Panc1 (cell line): ENCODE results near the gene FNDC4. TPM values are rescaled to one million over a fixed set of nuclear protein-coding genes. Genes with fewer than 3 reads are reported as not detected.

Source experiments
- ATAC-seq: fragments of 200-7000 bp; cut with Tn5 transposase; 2 replicates; pipeline ENCODE4 v1.9.1; 2020; ENCODE audit warnings: mild to moderate bottlenecking, moderate library complexity
- BruUV-seq: library from RNA; stranded (reverse); fragments of 400-500 nt; replicated peaks from 2 replicates; lab custom pipeline; 2021; lab: Mats Ljungman, UMichigan
- CTCF ChIA-PET: fragments of 300-600 bp; sonication (Branson Sonifier 250); formaldehyde crosslinking; loops from one replicate; lab custom pipeline; 2022; ENCODE audit warnings: antibody characterized with exemption; lab: Charles Lee
- POLR2A ChIA-PET: fragments of 300-600 bp; sonication (Branson Sonifier 250); formaldehyde crosslinking; loops from one replicate; lab custom pipeline; 2022; ENCODE audit warnings: antibody characterized with exemption; lab: Charles Lee
- DNase-seq: peaks from one replicate; pipeline ENCODE4 v3.0.0-alpha.2; 2010; ENCODE audit warnings: low read depth, low spot score
- H3K27ac ChIP-seq: 2 replicates; pipeline ENCODE4 v1.5.1; 2011; ENCODE audit warnings: mild to moderate bottlenecking, low read length, inconsistent platforms
- H3K27me3 ChIP-seq: fragments of 200-500 bp; sonication (Bioruptor generic); 2 replicates; pipeline ENCODE4 v1.6.0; 2014; ENCODE audit warnings: low read length, inconsistent platforms; ENCODE audit not compliant: control insufficient read depth, insufficient read depth
- H3K36me3 ChIP-seq: fragments of 200-500 bp; sonication (Bioruptor generic); 2 replicates; pipeline ENCODE4 v1.5.1; 2014; ENCODE audit warnings: inconsistent platforms, mild to moderate bottlenecking, low read length, moderate library complexity; ENCODE audit not compliant: control insufficient read depth, insufficient read depth
- H3K4me1 ChIP-seq: 2 replicates; pipeline ENCODE4 v1.5.1; 2011; ENCODE audit warnings: inconsistent platforms, mild to moderate bottlenecking, low read length, moderate library complexity; ENCODE audit not compliant: control insufficient read depth, insufficient read depth
- H3K4me3 ChIP-seq, 2 experiments: 2 replicates each; pipeline ENCODE4 v1.5.1; 2011 to 2012; ENCODE audit warnings: low read depth in 2 of 2, low read length in 2 of 2, mild to moderate bottlenecking in 2 of 2, inconsistent platforms in 1 of 2, moderate library complexity in 1 of 2
- H3K9me3 ChIP-seq: fragments of 200-500 bp; sonication (Bioruptor generic); 2 replicates; pipeline ENCODE4 v1.5.1; 2014; ENCODE audit warnings: low read depth, mild to moderate bottlenecking, inconsistent platforms, low read length, moderate library complexity; ENCODE audit not compliant: control insufficient read depth, insufficient read depth
- POLR2AphosphoS5 ChIP-seq: IDR thresholded peaks from 2 replicates; pipeline ENCODE4 v1.6.1; 2012; ENCODE audit warnings: mild to moderate bottlenecking, low read depth, low read length, moderate library complexity
- SIN3A ChIP-seq: IDR thresholded peaks from 2 replicates; pipeline ENCODE4 v1.6.1; 2012; ENCODE audit warnings: low read depth, mild to moderate bottlenecking, low read length, moderate library complexity, borderline replicate concordance; ENCODE audit not compliant: insufficient read depth
- TCF7L2 ChIP-seq: IDR thresholded peaks from 2 replicates; pipeline ENCODE4 v1.6.1; 2011; ENCODE audit warnings: mild to moderate bottlenecking, low read depth, low read length, inconsistent platforms
- in situ Hi-C: cut with HindIII; loops from 2 replicates; pipeline ENCODE4 v1.10.0; 2016; ENCODE audit warnings: low sequenced_read_pairs, low pct_unique_long_range_greater_than_20kb
- intact Hi-C: fragments of 100-400 bp; cut with micrococcal nuclease; formaldehyde crosslinking; loops from one replicate; pipeline ENCODE4 v1.10.0; 2022; ENCODE audit not compliant: unreplicated experiment
- total RNA-seq: library from RNA; stranded (reverse); gene quantifications from one replicate; pipeline ENCODE4 v1.2.1, GENCODE V29; 2021; ENCODE audit not compliant: unreplicated experiment
- TF ChIP-seq, protein P1 (sequence below): fragments of 450-650 bp; IDR thresholded peaks from 2 replicates; pipeline ENCODE4 v1.5.1; 2017; ENCODE audit warnings: mild to moderate bottlenecking
- TF ChIP-seq, protein P2 (sequence below), 2 experiments: IDR thresholded peaks; 2 replicates each; pipeline ENCODE4 v1.6.1; 2011 to 2012; ENCODE audit warnings: low read depth in 2 of 2, control low read depth in 1 of 2, low read length in 1 of 2, mild to moderate bottlenecking in 1 of 2, moderate library complexity in 1 of 2; ENCODE audit not compliant: insufficient read depth in 1 of 2

FNDC4 gene
- total RNA-seq, 1 experiment from 2014 or later: 1.3 TPM

DNA sequence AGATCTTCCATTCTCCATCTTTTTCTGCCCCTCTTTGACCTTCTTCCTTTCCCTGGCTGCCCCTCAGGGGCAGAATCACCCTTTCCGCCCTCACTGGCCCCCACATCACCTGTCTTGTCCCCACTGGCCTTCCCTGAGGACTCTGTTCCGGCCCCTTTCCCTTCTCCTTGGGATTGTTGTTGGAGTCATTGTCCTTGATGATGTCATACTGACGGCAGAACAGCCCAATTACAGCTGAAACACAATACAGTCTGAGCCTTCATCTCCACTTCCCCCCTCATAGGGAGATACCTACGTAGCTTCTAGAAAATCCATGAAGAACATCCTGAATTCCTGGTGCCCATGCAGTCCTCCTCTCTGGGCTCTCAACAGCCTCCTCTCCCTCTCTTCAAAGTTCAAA lies 2.4 kb downstream of the FNDC4 start:
- intact Hi-C loops (no loop called here), in situ Hi-C loops (no loop called here)
- no TSS peak for BruUV-seq

DNA sequence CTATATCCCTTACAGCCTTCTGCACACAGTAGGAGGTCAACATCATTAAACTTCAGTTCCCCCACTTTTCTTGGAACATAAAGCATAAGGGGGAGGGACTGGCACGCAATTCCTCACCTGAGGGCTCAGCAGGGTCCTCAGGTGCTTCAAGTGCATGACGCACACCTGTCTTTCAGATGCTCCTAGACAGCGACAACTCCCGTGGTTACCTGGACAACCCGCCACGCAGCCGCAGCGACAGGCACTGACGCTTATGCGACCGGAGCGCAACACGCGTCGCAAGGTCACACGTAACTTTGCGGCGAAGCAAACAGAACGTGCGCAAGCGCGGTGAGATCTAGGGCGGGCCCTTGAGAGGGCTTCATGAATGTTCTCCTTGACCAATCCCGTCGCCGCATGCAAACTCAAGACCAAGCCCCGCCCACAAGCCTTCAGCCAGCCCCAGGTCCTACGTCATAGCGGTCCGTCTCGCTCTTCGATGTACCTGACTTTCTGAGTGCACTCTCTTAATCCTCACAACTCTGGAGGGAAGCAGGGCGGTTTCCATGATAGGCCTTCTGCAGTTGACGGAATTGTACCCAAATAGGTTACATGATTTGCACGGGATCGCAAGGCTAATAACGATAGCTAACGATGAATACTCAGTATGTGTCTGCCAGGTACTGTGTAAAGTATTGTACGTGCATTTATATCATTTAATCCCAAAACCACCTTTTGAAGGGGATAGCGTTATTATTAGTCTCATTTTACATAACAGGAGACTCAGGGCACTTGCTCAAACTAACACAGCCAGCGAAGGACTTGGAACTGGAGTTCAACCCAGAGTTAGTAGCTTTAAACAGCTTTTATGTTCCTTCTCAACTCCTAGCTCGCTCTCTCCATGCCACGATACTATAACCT lies 5.3 kb downstream of the FNDC4 start, which contains the start of gene IFT172:
IFT172 (minus strand) TSS at position 246 of the 900 bp plus-strand sequence; CDS start at position 156, 90 bp downstream.
- intact Hi-C loops: no loop called here
- TF ChIP-seq POLR2AphosphoS5 (peak; percentile 42; the same call in 1 of the 2 replicates), SIN3A (peak; percentile 95), TCF7L2 (peak; percentile 73)
- TF ChIP-seq, protein P1, sequence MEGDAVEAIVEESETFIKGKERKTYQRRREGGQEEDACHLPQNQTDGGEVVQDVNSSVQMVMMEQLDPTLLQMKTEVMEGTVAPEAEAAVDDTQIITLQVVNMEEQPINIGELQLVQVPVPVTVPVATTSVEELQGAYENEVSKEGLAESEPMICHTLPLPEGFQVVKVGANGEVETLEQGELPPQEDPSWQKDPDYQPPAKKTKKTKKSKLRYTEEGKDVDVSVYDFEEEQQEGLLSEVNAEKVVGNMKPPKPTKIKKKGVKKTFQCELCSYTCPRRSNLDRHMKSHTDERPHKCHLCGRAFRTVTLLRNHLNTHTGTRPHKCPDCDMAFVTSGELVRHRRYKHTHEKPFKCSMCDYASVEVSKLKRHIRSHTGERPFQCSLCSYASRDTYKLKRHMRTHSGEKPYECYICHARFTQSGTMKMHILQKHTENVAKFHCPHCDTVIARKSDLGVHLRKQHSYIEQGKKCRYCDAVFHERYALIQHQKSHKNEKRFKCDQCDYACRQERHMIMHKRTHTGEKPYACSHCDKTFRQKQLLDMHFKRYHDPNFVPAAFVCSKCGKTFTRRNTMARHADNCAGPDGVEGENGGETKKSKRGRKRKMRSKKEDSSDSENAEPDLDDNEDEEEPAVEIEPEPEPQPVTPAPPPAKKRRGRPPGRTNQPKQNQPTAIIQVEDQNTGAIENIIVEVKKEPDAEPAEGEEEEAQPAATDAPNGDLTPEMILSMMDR: no peak
- TF ChIP-seq, protein P2, sequence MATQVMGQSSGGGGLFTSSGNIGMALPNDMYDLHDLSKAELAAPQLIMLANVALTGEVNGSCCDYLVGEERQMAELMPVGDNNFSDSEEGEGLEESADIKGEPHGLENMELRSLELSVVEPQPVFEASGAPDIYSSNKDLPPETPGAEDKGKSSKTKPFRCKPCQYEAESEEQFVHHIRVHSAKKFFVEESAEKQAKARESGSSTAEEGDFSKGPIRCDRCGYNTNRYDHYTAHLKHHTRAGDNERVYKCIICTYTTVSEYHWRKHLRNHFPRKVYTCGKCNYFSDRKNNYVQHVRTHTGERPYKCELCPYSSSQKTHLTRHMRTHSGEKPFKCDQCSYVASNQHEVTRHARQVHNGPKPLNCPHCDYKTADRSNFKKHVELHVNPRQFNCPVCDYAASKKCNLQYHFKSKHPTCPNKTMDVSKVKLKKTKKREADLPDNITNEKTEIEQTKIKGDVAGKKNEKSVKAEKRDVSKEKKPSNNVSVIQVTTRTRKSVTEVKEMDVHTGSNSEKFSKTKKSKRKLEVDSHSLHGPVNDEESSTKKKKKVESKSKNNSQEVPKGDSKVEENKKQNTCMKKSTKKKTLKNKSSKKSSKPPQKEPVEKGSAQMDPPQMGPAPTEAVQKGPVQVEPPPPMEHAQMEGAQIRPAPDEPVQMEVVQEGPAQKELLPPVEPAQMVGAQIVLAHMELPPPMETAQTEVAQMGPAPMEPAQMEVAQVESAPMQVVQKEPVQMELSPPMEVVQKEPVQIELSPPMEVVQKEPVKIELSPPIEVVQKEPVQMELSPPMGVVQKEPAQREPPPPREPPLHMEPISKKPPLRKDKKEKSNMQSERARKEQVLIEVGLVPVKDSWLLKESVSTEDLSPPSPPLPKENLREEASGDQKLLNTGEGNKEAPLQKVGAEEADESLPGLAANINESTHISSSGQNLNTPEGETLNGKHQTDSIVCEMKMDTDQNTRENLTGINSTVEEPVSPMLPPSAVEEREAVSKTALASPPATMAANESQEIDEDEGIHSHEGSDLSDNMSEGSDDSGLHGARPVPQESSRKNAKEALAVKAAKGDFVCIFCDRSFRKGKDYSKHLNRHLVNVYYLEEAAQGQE (IDR thresholded peaks at IDR 0.05; ENCODE audit: insufficient read depth in 1 of 2, low read depth in 2 of 2, low read length in 1 of 2): 0 out of 4 replicates have a peak, but pooled peaks of 1 of the 2 experiments have one; percentile 31
- POLR2A ChIA-PET: no interaction called here
- BruUV-seq: no TSS peak
- Histone ChIP-seq H3K4me1 (peaks cover 7% of the 10 kb centered on the region; the same call in 1 of the 2 replicates), H3K9me3 (no peaks in the 10 kb centered on the region), H3K27me3 (no peaks in the 10 kb centered on the region), H3K36me3 (no peaks in the 10 kb centered on the region), H3K27ac (peak within 1 kb of the TSS; percentile 80), H3K4me3 (peak within 1 kb of the TSS; percentile 81 to 99)
- DNase-seq: peak; percentile 99
- CTCF ChIA-PET: interaction anchor here (0.6 kb wide), 1 partner anchor 14 kb away, joined by 3 read pairs; no protein-coding TSS in a partner anchor
- in situ Hi-C loops: no loop called here
- ATAC-seq: peak; percentile 96

More for the DNA sequence above, 2.4 kb downstream of the FNDC4 start:
- H3K4me1 ChIP-seq: peaks cover 7% of the 10 kb centered on the region
- H3K27me3 ChIP-seq: peaks cover 19% of the 10 kb centered on the region
- ChIA-PET POLR2A (no interaction called here), CTCF (no interaction called here)
- no peak for DNase-seq
- no peak overlapping the region for H3K27ac ChIP-seq
- H3K36me3 ChIP-seq: no peaks in the 10 kb centered on the region
- no peak for ATAC-seq
- TF ChIP-seq, protein P1: no peak
- TF ChIP-seq TCF7L2 (no peak), SIN3A (no peak)
- TF ChIP-seq, protein P2 (IDR thresholded peaks at IDR 0.05; ENCODE audit: insufficient read depth in 1 of 2, low read depth in 2 of 2, low read length in 1 of 2): no peak
- no peak overlapping the region for H3K4me3 ChIP-seq
- no peaks in the 10 kb centered on the region for H3K9me3 ChIP-seq
